Upper lobe of left lung (tissue), 6 donors: ENCODE results near the gene SCGB3A2. TPM values are rescaled to one million over a fixed set of nuclear protein-coding genes. Genes with fewer than 3 reads are reported as not detected.
A peak's percentile ranks its signal among the peaks of the same experiment; 100 is the strongest.

ENCODE experiments used
- ATAC-seq, 2 donors: fragments of 200-7000 bp; cut with Tn5 transposase; one replicate each; pipeline ENCODE4 v1.9.1; 2022; ENCODE audit warnings: mild to moderate bottlenecking in 2 of 2, moderate library complexity in 2 of 2; ENCODE audit not compliant: low FRiP score in 2 of 2
- DNase-seq, 2 donors: peaks; one replicate each; pipeline ENCODE4 v3.0.0-alpha.2; 2019 to 2020
- H3K27ac ChIP-seq, 4 donors: fragments of 200-600 bp; sonication (generic); one replicate each; pipeline ENCODE4 v1.5.1; 2016 to 2019
- H3K27me3 ChIP-seq, 4 donors: fragments of 200-600 bp; sonication (generic); one replicate each; pipeline ENCODE4 v1.5.1; 2017 to 2019
- H3K36me3 ChIP-seq, 4 donors: fragments of 200-600 bp; sonication (generic); one replicate each; pipeline ENCODE4 v1.5.1; 2016 to 2019
- H3K4me1 ChIP-seq, 4 donors: fragments of 200-600 bp; sonication (generic); one replicate each; pipeline ENCODE4 v1.5.1; 2018 to 2019
- H3K4me3 ChIP-seq, 4 donors: fragments of 200-600 bp; sonication (generic); one replicate each; pipeline ENCODE4 v1.5.1; 2017 to 2019; ENCODE audit warnings: mild to moderate bottlenecking in 2 of 4, moderate library complexity in 1 of 4
- H3K9me3 ChIP-seq, 4 donors: fragments of 200-600 bp; sonication (generic); one replicate each; pipeline ENCODE4 v1.5.1; 2018 to 2019
- CTCF ChIP-seq, 6 experiments: fragments of 450-650 bp in 4 of 6; fragments of 200-600 bp in 2 of 6; sonication (generic) in 2 of 6; IDR thresholded peaks; one replicate each; pipeline ENCODE4 v1.5.1; 2016 to 2019; ENCODE audit warnings: antibody characterized with exemption in 6 of 6
- EP300 ChIP-seq, 4 donors: sonication (generic); formaldehyde crosslinking; IDR thresholded peaks; one replicate each; pipeline ENCODE4 v1.5.1; 2017; ENCODE audit warnings: antibody characterized with exemption in 4 of 4, control low read depth in 2 of 4
- POLR2A ChIP-seq, 4 donors: fragments of 450-650 bp; IDR thresholded peaks; one replicate each; pipeline ENCODE4 v1.5.1; 2016 to 2017; ENCODE audit warnings: antibody characterized with exemption in 4 of 4, mild to moderate bottlenecking in 2 of 4
- POLR2AphosphoS5 ChIP-seq, 2 donors: sonication (generic); formaldehyde crosslinking; IDR thresholded peaks; one replicate each; pipeline ENCODE4 v1.5.1; 2017; ENCODE audit warnings: antibody characterized with exemption in 2 of 2
- WGBS, 2 donors: methylation state at CpG; one replicate each; pipeline ENCODE4 v1.1.5; 2017 to 2018; 5-methylcytosine and 5-hydroxymethylcytosine counted together
- total RNA-seq, 6 donors: library from RNA; depleted of rRNA in 4 of 6; stranded (reverse); fragments of >200 nt in 4 of 6; gene quantifications; one replicate each; pipeline versions ENCODE4 v1.1.0 to v1.2.1, GENCODE V29; 2016 to 2021
- donor health status: DM: no; HTN: no; CAD: no; lungs with moderate emphysema.
- donor health status: DM: no; HTN: yes; CAD: no; lungs with severe emphysema.

SCGB3A2 gene
- total RNA-seq, 6 donors from 2014 or later, result 324 to 1,419 (median 520) TPM

- no peak for ATAC-seq
- Histone ChIP-seq H3K4me1 (no peaks in the 10 kb centered on the region), H3K4me3 (no peak overlapping the region), H3K27ac (no peak overlapping the region), H3K9me3 (no peaks in the 10 kb centered on the region), H3K36me3 (no peaks in the 10 kb centered on the region), H3K27me3 (no peaks in the 10 kb centered on the region)
- WGBS, 2 donors, result 78 to 80% methylated on average over 11 of the region's 11 CpGs
- DNase-seq, result no peak
- no peak for TF ChIP-seq POLR2A (IDR thresholded peaks at IDR 0.05)
- TF ChIP-seq EP300 (IDR thresholded peaks at IDR 0.05), result no peak
- TF ChIP-seq POLR2AphosphoS5 (IDR thresholded peaks at IDR 0.05), result no peak
- no peak for TF ChIP-seq CTCF (IDR thresholded peaks at IDR 0.05)
These were observed 23.4 kb upstream of the SCGB3A2 start for GRCh38 chr5:147854894-147855773.

- 49 to 56% methylated on average over 4 of the region's 4 CpGs for WGBS, 2 donors
- Histone ChIP-seq H3K9me3 (no peaks in the 10 kb centered on the region), H3K27ac (no peak overlapping the region), H3K4me3 (no peak overlapping the region), H3K36me3 (no peaks in the 10 kb centered on the region), H3K27me3 (no peaks in the 10 kb centered on the region), H3K4me1 (no peaks in the 10 kb centered on the region)
- no peak for TF ChIP-seq CTCF (IDR thresholded peaks at IDR 0.05)
- no peak for TF ChIP-seq POLR2AphosphoS5 (IDR thresholded peaks at IDR 0.05)
- TF ChIP-seq EP300 (IDR thresholded peaks at IDR 0.05), result no peak
- TF ChIP-seq POLR2A (IDR thresholded peaks at IDR 0.05), result no peak
- DNase-seq, result no peak
- ATAC-seq, result no peak
These were observed 22.8 kb upstream of the SCGB3A2 start for GRCh38 chr5:147855774-147856069.

- H3K4me1 ChIP-seq, result no peaks in the 10 kb centered on the region
- no peak overlapping the region for H3K4me3 ChIP-seq
- H3K9me3 ChIP-seq, result no peaks in the 10 kb centered on the region
- no peak overlapping the region for H3K27ac ChIP-seq
- TF ChIP-seq POLR2A (IDR thresholded peaks at IDR 0.05) (no peak), EP300 (IDR thresholded peaks at IDR 0.05) (no peak), POLR2AphosphoS5 (IDR thresholded peaks at IDR 0.05) (no peak)
- no peaks in the 10 kb centered on the region for H3K36me3 ChIP-seq
- ATAC-seq, result no peak
- DNase-seq, result no peak
- H3K27me3 ChIP-seq, result no peaks in the 10 kb centered on the region
These were observed 21.7 kb upstream of the SCGB3A2 start for GRCh38 chr5:147856801-147857200.

GRCh38 chr5:147857302-147858129, 21.0 kb upstream of the SCGB3A2 start:
- no peaks in the 10 kb centered on the region for H3K9me3 ChIP-seq
- DNase-seq (peak in 1 of 2 donors; percentile 65), ATAC-seq (peak; percentile 63 to 76)
- no peaks in the 10 kb centered on the region for H3K27me3 ChIP-seq
- H3K36me3 ChIP-seq, result no peaks in the 10 kb centered on the region
- WGBS, 2 donors, result 0 to 2% methylated on average over 2 of the region's 2 CpGs
- H3K4me3 ChIP-seq, result no peak overlapping the region
- no peak for TF ChIP-seq EP300 (IDR thresholded peaks at IDR 0.05)
- TF ChIP-seq CTCF (IDR thresholded peaks at IDR 0.05), result peak; percentile 59 to 83 (median 71)
- H3K27ac ChIP-seq, result no peak overlapping the region
- H3K4me1 ChIP-seq, result no peaks in the 10 kb centered on the region

- Histone ChIP-seq H3K4me1 (peaks cover 0 to 5% (median 1%) of the 10 kb centered on the region in 4 donors), H3K27me3 (no peaks in the 10 kb centered on the region), H3K27ac (no peak overlapping the region), H3K9me3 (no peaks in the 10 kb centered on the region), H3K4me3 (no peak overlapping the region), H3K36me3 (no peaks in the 10 kb centered on the region)
- WGBS, 2 donors, result 61 to 78% methylated on average over 1 of the region's 1 CpG
- DNase-seq, result no peak
- no peak for TF ChIP-seq POLR2AphosphoS5 (IDR thresholded peaks at IDR 0.05)
- TF ChIP-seq EP300 (IDR thresholded peaks at IDR 0.05), result no peak
- no peak for TF ChIP-seq CTCF (IDR thresholded peaks at IDR 0.05)
- no peak for TF ChIP-seq POLR2A (IDR thresholded peaks at IDR 0.05)
- ATAC-seq, result no peak
These were observed 19.9 kb upstream of the SCGB3A2 start for GRCh38 chr5:147858565-147858964.
